GM21526 (cell line): Measurements from ENCODE around the gene TMEM255B.
"Not testable (repeated sequence)": the region's sequence is repeated elsewhere in the genome, so short reads cannot be mapped to it uniquely, and the experiment has no call there.

ENCODE experiments used
- ATAC-seq: cut with Tn5 transposase; IDR thresholded peaks from one replicate; pipeline ENCODE4 v1.9.1; 2021; ENCODE audit warnings: moderate library complexity; ENCODE audit not compliant: unreplicated experiment, low FRiP score

TMEM255B gene

DNA sequence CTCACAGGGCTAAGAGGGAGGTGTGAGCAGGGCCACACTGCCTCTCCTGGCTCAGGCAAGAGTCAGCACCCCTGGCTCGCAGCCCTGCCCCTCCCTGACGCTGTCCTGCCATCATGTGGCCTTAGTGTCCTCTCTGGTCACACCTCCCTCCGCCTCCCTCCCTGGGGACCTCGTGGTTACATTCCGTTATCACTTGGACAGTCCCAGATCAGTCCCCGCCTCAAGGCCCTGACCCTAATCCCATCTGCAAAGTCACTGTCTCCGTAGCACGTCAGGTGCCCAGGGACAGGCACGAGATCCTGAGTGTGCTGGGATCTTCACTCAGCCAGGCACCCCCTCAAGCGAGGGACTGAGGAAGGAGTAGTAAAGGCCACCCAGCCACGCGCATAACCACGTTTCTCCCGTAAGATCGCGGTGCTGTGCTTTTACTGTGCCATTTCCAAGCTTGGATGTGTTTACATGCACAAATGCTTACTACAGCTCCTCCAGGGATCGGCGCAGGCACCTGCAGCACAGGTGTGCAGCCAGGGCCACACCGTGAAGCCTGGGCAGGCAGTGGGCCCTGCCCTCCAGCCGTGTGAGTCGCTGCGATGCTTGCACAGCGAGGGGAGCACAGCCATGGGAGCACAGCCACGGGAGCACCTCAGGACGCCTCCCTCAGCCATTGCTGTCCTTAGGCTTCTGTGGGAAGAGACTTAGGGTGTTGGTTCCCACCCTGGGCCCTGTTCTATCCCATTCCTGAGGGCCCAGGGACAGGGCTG is 10.7 kb upstream of the TMEM255B start:
- ATAC-seq: no peak

DNA sequence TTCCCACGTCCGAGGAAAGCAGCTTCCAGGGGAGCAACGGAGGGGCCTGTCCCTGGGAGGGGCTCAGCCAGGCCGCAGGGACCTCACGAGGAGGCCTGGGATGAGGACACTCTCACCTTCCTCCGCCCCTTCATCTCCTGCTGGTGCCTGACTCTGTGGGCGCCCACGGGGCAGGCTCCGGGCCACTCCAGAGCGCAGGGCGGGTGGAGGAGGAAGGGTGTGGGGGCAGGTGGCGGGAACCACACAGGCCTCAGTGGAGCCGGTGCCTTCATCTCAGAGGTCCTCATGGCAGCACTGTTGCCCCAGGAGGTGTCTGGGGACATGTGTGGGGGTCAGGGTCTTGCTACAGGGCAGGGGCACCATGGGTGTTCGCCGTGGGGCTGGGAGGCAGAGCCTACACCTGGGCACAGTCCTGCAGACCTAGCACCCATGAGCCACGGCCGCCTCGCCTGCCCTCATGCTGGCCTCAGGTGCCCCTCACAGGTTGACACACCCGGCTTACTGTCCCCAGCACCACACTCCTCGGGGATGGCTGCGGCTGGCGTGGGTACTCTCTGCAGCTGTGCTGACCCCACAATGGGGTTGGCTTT is 10.1 kb upstream of the TMEM255B start:
- ATAC-seq: no peak

DNA sequence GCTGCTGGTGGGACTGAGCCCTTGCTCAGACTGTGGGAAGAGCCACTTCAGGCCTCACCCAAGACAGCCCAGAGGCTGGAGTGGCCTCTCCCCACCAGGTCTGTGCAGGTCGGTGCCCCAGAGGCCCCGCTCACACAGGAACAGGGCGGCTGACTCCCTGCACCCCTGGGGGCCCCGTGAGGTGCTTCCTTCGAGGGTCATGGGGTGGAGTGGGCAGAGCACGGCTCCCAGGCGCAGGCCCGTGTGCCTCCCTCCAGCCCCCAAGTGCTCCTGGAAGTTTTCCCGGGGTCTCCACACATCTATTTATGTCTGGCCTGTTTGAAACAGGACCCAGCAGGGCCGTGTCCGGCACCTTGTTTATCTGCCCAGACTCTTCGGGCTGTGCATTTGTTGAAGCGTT is 9.5 kb upstream of the TMEM255B start:
- no peak for ATAC-seq

DNA sequence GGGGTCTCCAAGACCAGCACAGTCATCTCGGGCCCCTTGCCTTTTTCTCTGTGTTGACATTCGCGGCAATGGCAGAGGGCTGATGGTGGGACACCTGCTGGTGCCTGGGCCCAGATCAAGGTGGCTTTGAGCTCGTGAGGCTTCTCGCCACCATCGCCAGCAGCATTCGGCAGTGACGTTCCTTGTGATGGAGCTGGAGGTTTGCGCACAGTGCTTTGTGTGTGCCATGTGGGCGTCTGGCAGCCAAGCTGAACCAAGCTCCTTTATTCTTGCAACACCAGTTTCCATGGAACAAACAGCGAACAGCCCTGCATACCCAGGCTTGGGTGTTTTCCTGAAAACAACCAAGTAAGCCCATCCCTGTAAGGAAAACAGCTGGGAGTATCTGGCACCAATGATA is 9.1 kb upstream of the TMEM255B start:
- no peak for ATAC-seq

DNA sequence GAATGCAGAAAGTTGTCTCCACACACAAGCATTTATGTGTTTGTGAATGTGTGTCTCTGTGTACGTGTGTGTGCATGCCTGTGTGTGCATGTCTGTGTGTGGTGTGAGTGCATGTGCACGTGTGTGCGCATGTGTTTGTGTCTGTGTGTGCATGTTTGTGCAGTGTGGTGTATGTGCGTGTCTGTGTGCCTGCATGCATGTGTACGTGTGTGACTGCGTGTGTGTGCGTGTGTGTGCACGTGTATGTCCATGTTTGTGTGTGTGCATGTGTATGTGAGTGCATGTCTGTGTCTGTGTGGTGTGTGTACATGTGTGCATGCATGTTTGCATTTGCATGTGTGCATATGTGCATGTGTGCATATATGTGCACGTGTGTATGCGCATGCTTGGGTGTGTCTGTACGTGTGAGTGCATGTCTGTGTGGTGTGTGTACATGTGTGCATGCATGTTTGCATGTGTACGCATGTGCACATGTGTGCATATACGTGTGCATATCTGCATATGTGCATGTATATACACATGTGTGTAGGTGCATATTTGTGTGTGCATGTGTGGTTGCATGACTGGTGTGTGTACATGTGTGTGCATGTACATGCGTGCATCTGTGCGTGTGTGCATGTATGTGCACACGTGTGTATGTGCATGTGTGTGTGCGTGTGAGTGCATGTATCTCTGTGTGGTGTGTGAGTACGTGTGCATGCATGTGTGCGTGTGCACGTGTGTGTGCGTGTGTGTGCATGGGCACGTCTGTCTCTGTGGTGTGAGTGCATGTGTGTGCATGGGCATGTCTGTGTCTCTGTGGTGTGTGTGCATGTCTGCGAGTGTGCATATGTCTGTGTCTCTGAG is 8.2 kb upstream of the TMEM255B start:
- no peak for ATAC-seq

DNA sequence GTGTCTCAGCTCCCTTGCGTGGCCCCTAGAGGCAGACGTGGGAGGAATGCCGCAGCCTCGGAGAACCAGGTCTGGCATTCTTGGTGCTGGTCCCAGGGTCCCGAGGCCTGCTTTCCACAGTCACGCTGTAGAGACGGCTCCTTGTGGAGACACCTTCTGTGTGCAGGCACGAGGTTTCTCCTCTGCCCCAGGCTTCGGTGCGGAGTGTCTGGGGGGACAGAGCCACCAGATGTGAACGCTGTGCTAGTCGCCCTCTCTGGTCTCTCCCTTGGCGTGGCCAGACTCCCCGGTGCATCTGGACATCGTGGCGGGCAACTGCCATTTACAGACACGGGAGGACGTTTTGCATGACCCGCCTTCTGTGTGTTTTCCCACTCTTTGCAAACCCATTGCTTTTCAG is 7.5 kb upstream of the TMEM255B start:
- no peak for ATAC-seq

DNA sequence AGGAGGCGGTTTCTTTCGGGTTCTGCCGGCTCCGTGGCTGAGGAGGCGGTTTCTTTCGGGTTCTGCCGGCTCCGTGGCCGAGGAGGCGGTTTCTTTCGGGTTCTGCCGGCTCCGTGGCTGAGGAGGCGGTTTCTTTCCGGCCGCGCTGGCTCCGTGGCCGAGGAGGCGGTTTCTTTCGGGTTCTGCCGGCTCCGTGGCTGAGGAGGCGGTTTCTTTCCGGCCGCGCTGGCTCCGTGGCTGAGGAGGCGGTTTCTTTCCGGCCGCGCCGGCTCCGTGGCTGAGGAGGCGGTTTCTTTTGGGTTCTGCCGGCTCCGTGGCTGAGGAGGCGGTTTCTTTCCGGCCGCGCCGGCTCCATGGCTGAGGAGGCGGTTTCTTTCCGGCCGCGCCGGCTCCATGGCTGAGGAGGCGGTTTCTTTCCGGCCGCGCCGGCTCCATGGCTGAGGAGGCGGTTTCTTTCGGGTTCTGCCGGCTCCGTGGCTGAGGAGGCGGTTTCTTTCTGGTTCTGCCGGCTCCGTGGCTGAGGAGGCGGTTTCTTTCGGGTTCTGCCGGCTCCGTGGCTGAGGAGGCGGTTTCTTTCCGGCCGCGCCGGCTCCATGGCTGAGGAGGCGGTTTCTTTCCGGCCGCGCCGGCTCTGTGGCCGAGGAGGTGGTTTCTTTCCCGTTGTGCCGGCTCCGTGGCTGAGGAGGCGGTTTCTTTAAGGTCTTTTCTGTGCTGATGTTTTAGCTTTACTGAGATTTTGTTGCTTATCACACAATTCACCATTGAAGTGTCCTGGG is 6.6 kb upstream of the TMEM255B start:
- ATAC-seq: not testable (repeated sequence)

DNA sequence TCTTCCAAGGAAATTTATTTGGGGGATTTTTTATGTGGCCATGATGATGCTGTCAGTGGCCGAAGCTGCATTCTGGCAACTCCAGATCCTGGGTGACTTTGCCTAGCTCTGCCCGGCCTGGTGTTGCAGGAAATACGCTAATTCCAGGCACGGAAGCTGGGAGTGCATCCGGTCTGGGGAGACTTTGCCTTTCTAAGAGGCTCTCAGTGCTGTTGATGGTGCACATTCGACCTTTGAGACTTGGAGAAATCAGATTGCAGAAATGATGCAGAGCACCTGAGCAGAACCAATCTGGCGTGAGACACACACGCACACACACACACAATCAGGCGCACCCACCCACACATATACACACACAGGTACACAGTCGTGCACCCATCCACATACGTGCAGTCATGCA is 5.9 kb upstream of the TMEM255B start:
- no peak for ATAC-seq

DNA sequence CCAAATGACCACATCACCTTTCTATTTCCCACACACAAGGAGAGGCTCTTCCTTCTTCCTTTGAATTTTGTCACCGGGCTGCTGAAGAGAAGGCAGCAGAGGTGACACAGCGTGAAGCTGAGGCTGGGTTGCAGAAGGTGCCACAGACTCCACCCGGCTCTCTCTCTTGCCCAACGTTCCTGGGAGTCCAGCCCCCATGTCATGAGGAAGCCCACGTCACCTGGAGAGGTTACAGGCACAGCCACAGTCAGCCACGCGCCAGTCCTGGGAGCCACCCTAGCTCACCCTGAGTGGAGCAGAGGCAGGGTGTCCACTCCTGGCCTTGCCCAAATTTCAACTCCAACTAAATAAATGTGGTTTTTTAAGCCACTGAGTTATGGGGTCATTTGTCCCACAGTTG is 4.8 kb upstream of the TMEM255B start:
- ATAC-seq: no peak

DNA sequence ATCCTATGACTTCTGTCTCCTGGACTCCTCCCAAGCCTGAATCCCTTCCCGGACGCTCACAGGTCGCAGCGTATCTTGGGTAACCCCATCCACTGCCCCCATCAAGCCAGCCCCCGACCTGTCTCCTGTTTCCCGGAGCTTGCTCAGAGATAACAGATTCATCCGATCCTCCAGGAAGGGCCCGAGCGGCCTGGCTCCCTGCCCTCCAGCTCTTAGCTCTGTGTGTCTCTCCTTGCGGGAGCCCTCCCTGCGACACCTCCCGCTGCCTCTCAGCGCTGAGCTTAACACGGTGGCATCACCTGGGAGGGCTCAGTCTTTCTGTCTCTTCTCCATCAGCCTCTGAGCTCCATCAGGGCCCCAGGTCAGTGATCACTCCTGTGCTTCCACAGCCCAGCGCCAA is 4.3 kb upstream of the TMEM255B start:
- no peak for ATAC-seq

DNA sequence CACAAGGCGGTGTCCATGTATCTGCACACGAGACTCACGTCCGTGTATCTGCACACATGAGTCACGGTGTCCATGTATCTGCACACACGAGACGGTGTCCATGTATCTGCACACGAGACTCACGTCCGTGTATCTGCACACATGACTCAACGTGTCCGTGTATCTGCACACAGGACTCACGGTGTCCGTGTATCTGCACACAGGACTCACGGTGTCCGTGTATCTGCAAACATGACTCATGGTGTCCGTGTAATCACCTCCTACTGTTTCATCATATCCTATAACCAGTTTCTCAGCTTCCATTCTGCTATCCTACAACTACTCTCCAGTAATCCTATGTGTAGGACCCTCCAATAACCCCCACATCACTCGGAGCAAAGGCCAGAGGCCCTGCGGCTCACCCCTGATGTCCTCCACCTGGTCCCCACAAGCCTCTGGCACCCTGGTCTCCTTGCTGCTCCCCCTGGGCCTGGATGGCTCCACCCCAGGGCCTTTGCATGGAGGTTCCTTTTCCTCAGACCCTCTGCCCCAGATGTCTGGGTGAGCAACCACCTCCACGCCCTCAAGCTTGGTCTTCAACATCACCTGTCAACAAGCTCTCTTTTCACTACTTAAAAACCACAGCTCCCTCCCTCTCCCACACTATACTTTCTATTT is 2.5 kb upstream of the TMEM255B start:
- no peak for ATAC-seq

DNA sequence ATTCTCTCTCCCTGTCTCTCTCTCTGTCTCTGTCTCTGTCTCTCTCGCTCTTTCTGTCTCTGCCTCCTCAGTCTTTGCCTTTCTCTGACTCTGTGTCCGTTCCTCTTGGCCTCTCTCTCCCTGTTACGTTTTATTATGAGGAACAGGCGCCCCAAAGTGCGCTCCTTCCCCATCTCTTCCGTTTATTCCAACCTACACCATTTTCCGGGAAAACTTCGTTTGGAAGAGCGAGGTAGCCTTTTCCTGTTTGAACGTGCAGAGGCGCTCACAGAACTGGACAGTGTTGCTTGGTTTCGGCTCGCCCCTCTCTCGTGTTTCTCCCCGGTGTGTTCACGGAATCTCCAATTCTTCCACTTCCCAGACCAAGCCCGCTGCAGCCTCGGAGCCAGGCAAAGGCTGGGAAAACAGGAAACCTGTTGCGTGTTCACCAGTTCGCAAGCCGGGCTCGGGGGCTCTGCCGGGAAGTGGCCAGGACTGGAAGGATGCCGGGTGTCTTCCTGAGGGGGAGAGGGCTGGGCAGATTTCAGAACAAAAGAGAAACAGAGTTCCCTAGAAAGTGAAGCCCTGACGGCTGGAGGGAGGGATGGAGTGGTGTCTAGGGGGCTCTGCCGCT is 605 bp downstream of the TMEM255B start:
- no peak for ATAC-seq

DNA sequence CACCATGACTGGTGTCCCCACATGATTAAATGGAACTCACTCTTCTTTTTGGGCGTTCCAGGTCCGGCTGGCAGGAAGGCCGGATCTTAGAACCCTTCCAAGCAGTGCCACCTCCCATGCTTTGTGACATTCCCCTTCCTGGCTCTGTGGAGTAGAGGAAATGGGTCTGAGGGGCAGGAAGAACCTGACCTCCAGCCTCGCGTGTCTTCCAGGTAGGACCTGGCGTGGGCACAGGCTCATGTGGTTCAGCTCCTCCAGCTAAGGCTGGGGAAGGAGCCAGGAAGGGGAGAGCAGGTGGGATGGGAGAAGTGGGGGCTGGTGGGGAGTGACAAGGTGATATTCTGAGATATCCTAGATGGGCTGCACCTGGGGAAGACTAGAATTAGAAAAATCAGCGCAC is 2.1 kb downstream of the TMEM255B start:
- no peak for ATAC-seq

DNA sequence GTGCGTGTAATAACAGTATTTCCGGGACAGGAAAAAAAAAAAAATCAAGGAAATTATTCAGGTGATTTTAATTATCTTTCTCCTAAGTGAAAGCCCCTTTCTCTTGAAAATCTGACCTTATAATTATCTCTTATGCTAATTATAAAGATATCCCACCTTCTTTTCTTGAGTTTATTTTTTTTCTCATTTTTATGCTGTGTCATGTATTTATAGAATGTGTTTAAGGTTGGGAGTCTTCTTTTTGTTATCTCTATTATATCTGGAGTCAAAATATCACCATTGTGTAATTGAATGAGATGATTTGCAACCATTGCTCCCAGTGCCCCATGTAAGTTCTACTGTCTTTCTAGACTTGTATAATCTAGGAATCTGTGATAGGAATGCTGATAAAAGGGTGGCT is 3.0 kb downstream of the TMEM255B start:
- no peak for ATAC-seq

DNA sequence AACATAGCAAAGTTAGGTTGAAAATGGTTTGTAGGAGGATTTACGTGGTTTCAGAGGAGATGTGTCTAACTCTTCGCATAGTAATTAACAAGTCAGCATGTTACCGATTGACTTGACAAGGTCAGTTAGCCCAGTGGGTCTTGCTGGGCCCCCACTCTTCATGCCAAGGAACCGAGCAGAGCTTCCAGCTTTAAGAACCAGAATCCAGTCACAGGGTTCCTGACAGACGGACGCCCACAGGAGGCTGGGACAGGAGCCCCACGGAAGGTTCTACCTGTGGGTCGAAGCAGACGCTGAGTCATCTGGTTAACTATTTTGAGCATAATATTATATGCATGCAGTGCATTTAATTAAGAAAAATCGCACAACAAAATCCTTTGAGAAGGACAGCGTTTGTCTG is 3.5 kb downstream of the TMEM255B start:
- no peak for ATAC-seq

DNA sequence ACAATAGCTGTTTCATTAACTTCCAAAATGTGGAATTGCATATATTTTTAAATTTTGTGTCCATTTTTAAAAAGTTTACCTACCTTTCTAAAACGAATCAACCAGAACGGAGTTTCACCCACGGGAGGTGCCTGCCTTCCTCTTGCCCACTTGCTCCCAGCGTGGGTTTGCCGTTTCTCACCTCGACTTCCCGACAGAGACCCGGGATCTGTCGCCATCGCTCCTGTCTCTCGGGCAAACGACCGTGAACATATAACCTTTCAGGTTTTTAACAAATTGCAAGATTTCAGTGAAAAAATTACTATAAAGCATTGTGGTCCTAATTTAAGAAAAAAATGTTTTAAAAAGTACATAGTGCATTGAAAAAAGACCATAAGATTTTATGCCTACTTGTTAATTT is 4.2 kb downstream of the TMEM255B start:
- no peak for ATAC-seq

DNA sequence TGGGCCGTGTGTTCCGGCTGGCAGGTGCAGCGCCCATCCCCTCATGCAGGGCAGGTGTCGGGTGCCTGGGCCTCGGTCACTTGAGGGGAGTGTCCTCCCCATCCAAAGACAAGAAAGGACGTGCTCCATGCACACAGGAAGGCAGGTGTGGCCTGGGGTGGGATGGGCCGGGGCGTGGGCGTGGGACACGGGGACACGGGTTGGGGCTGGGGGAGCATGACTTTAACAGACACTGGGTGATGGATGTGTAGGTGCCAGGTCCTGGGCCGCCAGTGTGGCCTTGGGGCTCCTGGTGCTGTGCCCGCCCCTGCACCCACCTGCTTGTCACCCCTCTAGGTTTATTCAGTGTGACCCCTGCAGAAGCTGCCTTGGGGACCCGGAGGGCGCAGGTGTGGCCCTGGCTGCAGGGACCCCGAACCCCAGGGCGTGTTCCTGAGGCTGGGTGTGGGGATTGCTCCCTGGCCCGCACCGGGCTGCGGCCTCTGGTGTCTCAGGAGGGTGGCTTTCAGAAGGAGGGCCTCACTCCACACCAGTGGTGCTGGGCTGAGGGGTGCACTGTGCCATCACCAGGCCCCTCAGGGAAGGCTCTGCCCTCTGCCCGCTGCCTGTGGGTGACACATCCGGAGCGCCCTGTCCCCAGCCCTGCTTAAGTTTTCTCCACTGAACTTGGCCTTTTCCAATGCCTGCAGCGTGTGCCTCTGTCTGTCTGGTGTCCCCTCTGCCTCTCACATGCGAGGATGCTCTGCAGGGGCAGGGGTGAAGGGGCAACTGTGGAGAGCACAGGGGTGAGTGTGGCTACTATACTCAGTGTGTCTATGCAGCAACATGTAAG is 5.2 kb downstream of the TMEM255B start:
- no peak for ATAC-seq

DNA sequence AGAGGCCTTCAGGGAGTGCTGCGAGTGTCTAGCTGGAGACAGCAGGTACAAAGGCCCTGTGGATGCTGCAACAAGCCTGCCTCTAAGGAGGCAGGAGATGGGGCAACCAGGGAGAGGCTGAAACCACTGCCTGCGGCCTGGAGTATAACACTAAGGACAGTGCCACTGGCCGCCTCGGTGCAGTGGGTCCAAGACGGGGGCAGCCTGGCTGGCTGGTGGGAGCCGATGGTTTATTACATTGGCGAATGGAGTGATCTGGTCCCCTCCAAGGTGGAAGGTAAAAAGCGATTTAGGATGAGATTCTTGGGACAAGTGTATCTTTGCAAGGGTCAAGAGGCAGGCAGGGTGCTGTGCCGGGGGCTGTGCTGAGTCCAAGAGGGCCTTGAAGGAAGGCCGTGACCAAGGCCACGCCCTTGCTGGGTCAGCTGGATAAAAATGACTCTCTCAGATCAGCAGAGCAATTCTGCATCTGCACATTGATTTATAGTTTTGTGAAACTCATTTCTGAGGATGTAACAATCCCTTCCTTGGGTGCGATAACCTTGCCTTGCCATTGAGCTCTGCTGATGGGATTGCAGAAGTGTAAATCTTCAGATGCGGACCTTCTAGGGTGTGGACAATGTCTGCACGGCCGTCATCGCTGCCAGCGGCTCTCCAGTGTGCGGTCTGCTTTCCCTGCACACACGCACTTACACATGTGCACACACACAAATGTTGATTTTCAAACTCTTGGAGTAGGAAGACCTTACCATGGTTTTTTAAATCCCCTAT is 6.0 kb downstream of the TMEM255B start:
- no peak for ATAC-seq
